ENCODE measurements around the gene KIAA1217. TPM values are rescaled to one million over a fixed set of nuclear protein-coding genes. Genes with fewer than 3 reads are reported as not detected.

Gene KIAA1217
- total and polyA plus RNA-seq, 2 of the 8 experiments (the other 6 are each of a cell fraction or from before 2014, with no cell fraction given), result 4.5 to 15.6 TPM

GRCh38 chr10:24448351-24448999, 239.5 kb downstream of the KIAA1217 start:
- no peak overlapping the region for H3K4me2 ChIP-seq (ENCODE audit: insufficient read depth in 1 of 2, low read depth in 2 of 2, low read length in 2 of 2)
- H3K9me3 ChIP-seq (ENCODE audit: insufficient read depth in 2 of 2, low read depth in 1 of 2, low read length in 1 of 2), result no peaks in the 10 kb centered on the region
- no peak overlapping the region for H4K5ac ChIP-seq (ENCODE audit: insufficient read length, low read depth, low read length)
- H2AFZ ChIP-seq (ENCODE audit: low read length), result no peak overlapping the region
- H3K18ac ChIP-seq (ENCODE audit: extremely low read depth, low read length), result no peak overlapping the region
- no peak overlapping the region for H4K91ac ChIP-seq (replicated peaks; ENCODE audit: insufficient read length, low read length)
- peaks cover 0 to 3% of the 10 kb centered on the region in 2 experiments for H4K20me1 ChIP-seq (replicated peaks in 1 of 2; ENCODE audit: control insufficient read depth in 1 of 2, insufficient read depth in 2 of 2, low read length in 2 of 2)
- H3K27me3 ChIP-seq (replicated peaks in 1 of 4; ENCODE audit: control insufficient read depth in 3 of 4, extremely low read depth in 1 of 4, insufficient read depth in 3 of 4, low read length in 3 of 4), result no peaks in the 10 kb centered on the region
- no peaks in the 10 kb centered on the region for H3K79me2 ChIP-seq (ENCODE audit: control insufficient read depth in 1 of 2, insufficient read depth in 2 of 2, low read length in 2 of 2)
- no peak overlapping the region for H2BK5ac ChIP-seq (ENCODE audit: low read depth, low read length)
- no peak overlapping the region for H3K4me3 ChIP-seq (ENCODE audit: extremely low read depth in 1 of 4, insufficient read depth in 2 of 4, low read depth in 3 of 4, low read length in 4 of 4)
- ChIA-PET POLR2A (ENCODE audit: partially characterized antibody) (no interaction called here), CTCF (ENCODE audit: partially characterized antibody) (interaction anchor here (0.7 kb wide), 1 partner anchor 32 kb away, joined by 3 read pairs; no protein-coding TSS in a partner anchor)
- H3K9ac ChIP-seq (replicated peaks in 1 of 4; ENCODE audit: extremely low read depth in 1 of 4, low read depth in 3 of 4, low read length in 3 of 4), result no peak overlapping the region
- no peak overlapping the region for H2BK20ac ChIP-seq (ENCODE audit: low read length)
- no peaks in the 10 kb centered on the region for H3K23me2 ChIP-seq (ENCODE audit: low read depth, low read length)
- no peak overlapping the region for H2BK120ac ChIP-seq (replicated peaks; ENCODE audit: low read depth, low read length)
- peaks cover 0 to 9% (median 6%) of the 10 kb centered on the region in 4 experiments; a peak in 4 of 7 replicates for H3K4me1 ChIP-seq (replicated peaks in 1 of 4; ENCODE audit: control insufficient read depth in 3 of 4, insufficient read depth in 4 of 4, low read length in 3 of 4)
- H3K79me1 ChIP-seq (ENCODE audit: low read depth, low read length), result no peaks in the 10 kb centered on the region
- FAIRE-seq (no peak), DNase-seq (ENCODE audit: low read depth in 1 of 2, low spot score in 2 of 2) (no peak)
- no peak overlapping the region for H3K23ac ChIP-seq (ENCODE audit: insufficient read length)
- H4K8ac ChIP-seq (ENCODE audit: extremely low read depth, insufficient read depth, low read length), result no peak overlapping the region; the same call in 1 of the 2 replicates
- H2BK12ac ChIP-seq (ENCODE audit: low read depth, low read length), result no peak overlapping the region
- no peak overlapping the region for H3K27ac ChIP-seq (ENCODE audit: low read depth, low read length)
- H2AK5ac ChIP-seq (ENCODE audit: low read depth, low read length), result no peak overlapping the region
- no peak overlapping the region for H3K14ac ChIP-seq (ENCODE audit: insufficient read length)
- no peak overlapping the region for H2BK15ac ChIP-seq (ENCODE audit: low read length)
- 85% methylated on average over 3 of the region's 3 CpGs; no CpG with 5 or more reads in 1 of the 2 experiments for WGBS, 2 experiments (ENCODE audit: extremely low coverage in 1 of 2, insufficient coverage in 1 of 2, insufficient read length in 1 of 2, insufficient replicate concordance in 2 of 2, low coverage in 1 of 2, low lambda C conversion rate in 2 of 2, missing lambda C conversion rate in 1 of 2)
- H3K36me3 ChIP-seq (ENCODE audit: control insufficient read depth in 2 of 4, insufficient read depth in 4 of 4, low read length in 3 of 4), result no peaks in the 10 kb centered on the region
- no peak overlapping the region for H3K56ac ChIP-seq (replicated peaks; ENCODE audit: insufficient read length, low read depth, low read length)
- no peak overlapping the region for H3K4ac ChIP-seq (replicated peaks; ENCODE audit: insufficient read length, low read depth, low read length)
- TF ChIP-seq SRF (IDR thresholded peaks at IDR 0.05; ENCODE audit: low read depth, low read length), result no peak
- no peak for TF ChIP-seq SUZ12 (IDR thresholded peaks at IDR 0.05; ENCODE audit: low read length)
- TF ChIP-seq EZH2 (IDR thresholded peaks at IDR 0.05; ENCODE audit: low read depth, low read length, severe bottlenecking), result no peak
- no peak for TF ChIP-seq MAFK (IDR thresholded peaks at IDR 0.05; ENCODE audit: low read depth, low read length)
- TF ChIP-seq HDAC6 (IDR thresholded peaks at IDR 0.05; ENCODE audit: low read depth, low read length), result no peak
- no peak for TF ChIP-seq E2F6 (IDR thresholded peaks at IDR 0.05)
- no peak for TF ChIP-seq KDM1A (IDR thresholded peaks at IDR 0.05; ENCODE audit: borderline replicate concordance, low read length)
- no peak for TF ChIP-seq CHD2 (IDR thresholded peaks at IDR 0.05; ENCODE audit: low read length)
- no peak for TF ChIP-seq TEAD4 (IDR thresholded peaks at IDR 0.05; ENCODE audit: low read depth, low read length)
- TF ChIP-seq NRF1 (IDR thresholded peaks at IDR 0.05; ENCODE audit: low read depth, low read length), result no peak
- TF ChIP-seq KDM4A (IDR thresholded peaks at IDR 0.05; ENCODE audit: low read depth, low read length, severe bottlenecking), result no peak
- no peak for TF ChIP-seq BCL11A (IDR thresholded peaks at IDR 0.05; ENCODE audit: low read depth in 2 of 2, low read length in 2 of 2)
- no peak for TF ChIP-seq RFX5 (IDR thresholded peaks at IDR 0.05; ENCODE audit: borderline replicate concordance, low read depth, low read length)

All from H1 (cell line).